Occipital lobe (tissue), 3 donors: ENCODE results near the gene VSTM4. TPM values are rescaled to one million over a fixed set of nuclear protein-coding genes. Genes with fewer than 3 reads are reported as not detected.

ENCODE experiments used
- DNase-seq: peaks from one replicate; lab custom pipeline; 2025; lab: John Stamatoyannopoulos, UW
- small RNA-seq: library from RNA; depleted of rRNA; stranded (forward); fragments of <200 nt; gene quantifications from one replicate; pipeline ENCODE3, GENCODE V24; 2014
- total RNA-seq: library from RNA; depleted of rRNA; stranded (reverse); fragments of >200 nt; gene quantifications from one replicate; pipeline ENCODE4 v1.2.3, GENCODE V29; 2014

The VSTM4 gene
- total RNA-seq, 1 donor from 2014 or later, result 2.3 TPM

DNA sequence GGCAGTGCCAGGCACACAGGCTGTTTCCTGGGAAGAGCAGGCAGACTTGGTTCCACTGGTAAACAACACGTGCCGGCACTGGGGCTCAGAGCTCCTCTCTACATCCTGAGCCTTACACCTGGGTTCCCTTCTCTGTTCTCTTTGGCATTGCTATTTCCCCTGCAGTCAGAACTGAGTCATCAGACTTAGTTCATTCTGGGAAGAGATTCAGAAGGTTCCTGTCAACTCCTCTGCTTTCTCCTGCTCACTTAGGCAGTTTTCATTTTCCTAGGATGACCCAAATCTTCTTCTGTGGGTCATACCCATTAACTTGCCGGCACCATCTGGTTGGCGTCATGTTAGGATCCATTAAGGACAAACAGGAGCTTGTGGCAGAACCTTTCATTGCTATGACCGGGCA is 142.3 kb downstream of the VSTM4 start:
- no peak for DNase-seq

DNA sequence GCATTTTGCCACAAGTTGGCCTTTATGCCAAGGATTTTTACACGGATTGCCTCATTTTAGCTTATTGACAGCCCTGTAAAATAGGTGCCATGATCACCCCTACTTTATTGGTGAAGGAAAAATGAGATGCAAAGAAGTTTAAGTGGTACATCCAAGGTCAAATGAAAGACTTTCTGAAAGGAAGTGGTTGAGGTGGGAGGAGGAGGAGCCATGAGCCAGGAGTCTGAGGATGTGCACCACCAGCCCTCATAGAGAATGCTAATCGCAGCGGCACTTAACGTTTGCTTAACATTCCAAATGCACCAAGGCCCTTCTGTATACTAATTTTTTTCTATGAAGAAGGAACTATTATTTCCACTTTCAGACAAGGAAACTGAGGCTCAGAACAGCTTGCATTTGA is 144.7 kb downstream of the VSTM4 start:
- no peak for DNase-seq

DNA sequence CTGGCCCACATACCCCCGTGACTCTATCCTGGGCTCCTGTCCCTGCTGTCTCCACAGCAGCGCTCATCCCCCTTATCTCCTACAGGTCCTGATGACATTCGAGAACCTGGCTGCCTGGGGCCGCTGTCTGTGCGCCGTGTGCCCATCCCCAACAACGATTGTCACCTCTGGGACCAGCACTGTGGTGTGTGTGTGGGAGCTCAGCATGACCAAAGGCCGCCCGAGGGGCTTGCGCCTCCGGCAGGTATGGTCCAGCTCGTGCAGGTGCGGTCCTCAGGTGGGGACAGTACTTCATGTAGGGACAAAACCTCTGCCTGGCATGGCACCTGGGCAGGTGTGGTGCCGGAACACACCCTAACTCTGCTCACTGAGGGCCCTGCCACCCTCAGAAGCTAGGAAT is 145.3 kb downstream of the VSTM4 start:
- no peak for DNase-seq

DNA sequence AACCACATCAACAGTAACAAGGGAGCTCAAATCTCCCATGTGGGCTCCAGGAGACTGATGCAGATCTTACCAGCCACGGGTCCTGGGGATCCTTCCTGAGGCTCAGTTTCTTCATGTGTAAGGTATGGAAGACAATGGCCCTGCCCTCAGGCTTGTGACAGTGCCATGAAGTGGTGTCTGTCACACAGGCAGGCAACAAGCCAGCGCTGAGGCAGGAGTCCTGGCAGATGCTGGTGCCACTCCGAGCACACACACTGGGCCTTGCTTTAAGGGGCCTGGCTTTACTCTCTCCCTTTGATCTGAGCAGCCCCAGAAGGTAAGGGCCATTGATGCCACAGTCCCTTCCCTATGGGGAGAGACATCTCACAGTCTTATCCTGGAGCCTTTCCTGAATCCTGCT is 147.3 kb downstream of the VSTM4 start:
- no peak for DNase-seq

DNA sequence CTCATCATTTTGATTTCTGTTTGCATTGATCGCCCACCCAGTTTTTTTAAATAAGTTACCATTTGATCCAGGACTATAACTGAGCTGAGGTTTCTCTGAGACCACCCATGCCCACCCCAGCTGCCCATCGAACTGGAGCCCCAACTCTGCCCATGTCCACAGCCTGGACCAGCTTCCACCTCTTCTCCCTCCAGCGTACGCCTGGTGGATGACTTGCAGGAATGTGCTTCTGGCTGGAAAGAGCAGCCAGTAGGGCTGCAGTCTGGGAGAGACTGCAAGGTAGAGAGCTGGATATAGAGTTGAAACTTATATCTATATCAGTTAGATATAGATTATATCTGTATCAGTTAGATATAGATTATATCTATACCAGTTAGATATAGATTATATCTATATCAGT is 149.9 kb downstream of the VSTM4 start:
- DNase-seq, result no peak

Small RNA genes lying within 50 kb of the gene (small RNA-seq; reads per million reads assigned to genes)
- not detected for gene MIR4294

Other genes starting within 250 kb of the VSTM4 start
- not detected for gene LRRC18, start 175.7 kb downstream of the VSTM4 start, total RNA-seq
- gene FAM170B, start 18.5 kb upstream of the VSTM4 start, total RNA-seq, result not detected
- gene TMEM273, start 72.9 kb upstream of the VSTM4 start, total RNA-seq, result 1.7 TPM
- gene C10orf71, start 183.6 kb upstream of the VSTM4 start, total RNA-seq, result not detected